NCI-H2196 (cell line): ENCODE data around the gene TREH.

Experiments
- DNase-seq: peaks from one replicate; lab custom pipeline; 2025; ENCODE audit not compliant: unreplicated experiment; lab: John Stamatoyannopoulos, UW

TREH gene

GRCh38 chr11:118631142-118631909, 48.1 kb downstream of the TREH start:
- no peak for DNase-seq

GRCh38 chr11:118629761-118630661, 49.4 kb downstream of the TREH start:
- DNase-seq = no peak

- DNase-seq = no peak
Observed at GRCh38 chr11:118628861-118629549, 50.4 kb downstream of the TREH start.

GRCh38 chr11:118628432-118628831, 51.0 kb downstream of the TREH start:
- DNase-seq = no peak

GRCh38 chr11:118628031-118628430, 51.4 kb downstream of the TREH start:
- no peak for DNase-seq

GRCh38 chr11:118627566-118627965, 51.9 kb downstream of the TREH start:
- no peak for DNase-seq

- peak; percentile 49 for DNase-seq
Observed at GRCh38 chr11:118625976-118626375, 53.5 kb downstream of the TREH start.

- DNase-seq = peak; percentile 68
Observed at GRCh38 chr11:118625036-118625690, 54.3 kb downstream of the TREH start.

- DNase-seq = peak; percentile 88
Observed at GRCh38 chr11:118623269-118623655, 56.2 kb downstream of the TREH start.

- DNase-seq = peak; percentile 87
Observed at GRCh38 chr11:118622376-118623268, 56.8 kb downstream of the TREH start.

- DNase-seq = no peak
Observed at GRCh38 chr11:118621784-118622375, 57.6 kb downstream of the TREH start.

- DNase-seq = peak; percentile 92
Observed at GRCh38 chr11:118621071-118621783, 58.2 kb downstream of the TREH start.

- DNase-seq = no peak
Observed at GRCh38 chr11:118620529-118621070, 58.9 kb downstream of the TREH start.

- no peak for DNase-seq
Observed at GRCh38 chr11:118619444-118620197, 59.8 kb downstream of the TREH start.

GRCh38 chr11:118618991-118619375, 60.5 kb downstream of the TREH start:
- no peak for DNase-seq

- no peak for DNase-seq
Observed at GRCh38 chr11:118618115-118618990, 61.1 kb downstream of the TREH start.

GRCh38 chr11:118615976-118616371, 63.5 kb downstream of the TREH start:
- no peak for DNase-seq
